Activated naive CD4-positive, alpha-beta T cell treated with anti-CD3 and anti-CD28 coated beads, Interleukin-2, amount 50 U/mL, for 24 hours (primary cell): Measurements from ENCODE around the gene PRKN.

ENCODE experiments used
- H3K27ac Mint-ChIP-seq: one replicate; pipeline ENCODE4 v1.8.0; 2021; ENCODE audit warnings: mild to moderate bottlenecking, mixed read lengths
- H3K27me3 Mint-ChIP-seq: one replicate; pipeline ENCODE4 v1.8.0; 2021; ENCODE audit warnings: mixed read lengths
- H3K36me3 Mint-ChIP-seq: one replicate; pipeline ENCODE4 v1.8.0; 2021; ENCODE audit warnings: mixed read lengths
- H3K4me1 Mint-ChIP-seq: one replicate; pipeline ENCODE4 v1.8.0; 2021; ENCODE audit warnings: mixed read lengths
- H3K4me3 Mint-ChIP-seq: one replicate; pipeline ENCODE4 v1.8.0; 2021; ENCODE audit warnings: mild to moderate bottlenecking, mixed read lengths
- H3K9me3 Mint-ChIP-seq: one replicate; pipeline ENCODE4 v1.8.0; 2021; ENCODE audit warnings: mixed read lengths

The PRKN gene

GRCh38 chr6:162249907-162250642 lies 477.5 kb downstream of the PRKN start:
- Mint-ChIP-seq H3K27ac (no peak overlapping the region), H3K4me3 (no peak overlapping the region), H3K27me3 (no peaks in the 10 kb centered on the region), H3K4me1 (no peaks in the 10 kb centered on the region), H3K9me3 (no peaks in the 10 kb centered on the region), H3K36me3 (peaks cover 2% of the 10 kb centered on the region)

DNA sequence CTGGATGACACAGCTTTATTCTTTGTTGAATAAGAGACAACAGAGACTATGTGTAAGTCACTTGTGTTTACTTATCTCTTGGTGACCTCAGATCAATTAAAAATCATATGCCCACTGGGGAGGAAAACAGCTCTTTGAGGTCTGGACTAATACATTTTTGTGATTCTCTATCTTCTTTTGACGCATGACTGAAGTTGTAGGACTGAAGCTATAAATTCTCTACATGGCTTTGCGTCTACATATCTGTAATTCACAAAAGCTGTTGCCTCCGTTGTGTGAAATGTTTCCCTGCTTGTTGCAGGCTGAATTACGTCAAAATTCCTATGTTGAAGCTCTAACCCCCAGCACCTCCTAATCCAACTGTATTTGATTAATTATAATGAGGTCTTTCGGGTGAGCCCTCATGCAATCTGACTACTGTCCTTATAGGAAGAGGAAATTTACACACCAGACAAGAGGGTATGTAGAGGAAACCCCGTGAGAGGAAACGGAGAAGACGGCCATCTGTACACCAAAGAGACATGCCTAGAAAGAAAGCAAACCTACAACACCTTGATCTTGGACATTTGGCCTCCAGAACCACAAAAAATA lies 481.6 kb downstream of the PRKN start:
- Mint-ChIP-seq H3K4me1 (no peaks in the 10 kb centered on the region), H3K27ac (no peak overlapping the region), H3K36me3 (peaks cover 2% of the 10 kb centered on the region), H3K9me3 (no peaks in the 10 kb centered on the region), H3K27me3 (no peaks in the 10 kb centered on the region), H3K4me3 (no peak overlapping the region)

DNA sequence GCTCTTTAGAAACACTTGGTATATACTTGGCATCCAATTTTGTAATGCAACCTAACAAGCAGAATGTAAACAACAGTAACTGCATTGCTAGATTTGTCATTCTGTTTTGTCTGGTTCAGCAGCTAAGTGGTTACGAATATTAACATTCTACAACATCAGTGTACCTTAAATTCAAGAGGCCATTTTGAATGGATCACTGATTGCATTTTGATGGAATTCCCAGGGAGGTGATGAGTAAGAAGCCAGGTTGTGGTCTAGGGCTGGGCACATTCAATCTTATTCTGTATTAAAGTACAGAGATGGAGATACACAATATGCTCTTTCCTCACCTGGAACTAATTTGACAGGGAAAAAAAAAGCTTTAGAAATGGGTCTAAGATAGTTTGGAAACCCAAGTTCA lies 483.5 kb downstream of the PRKN start:
- Mint-ChIP-seq H3K36me3 (no peaks in the 10 kb centered on the region), H3K4me3 (no peak overlapping the region), H3K9me3 (no peaks in the 10 kb centered on the region), H3K4me1 (no peaks in the 10 kb centered on the region), H3K27ac (no peak overlapping the region), H3K27me3 (no peaks in the 10 kb centered on the region)

DNA sequence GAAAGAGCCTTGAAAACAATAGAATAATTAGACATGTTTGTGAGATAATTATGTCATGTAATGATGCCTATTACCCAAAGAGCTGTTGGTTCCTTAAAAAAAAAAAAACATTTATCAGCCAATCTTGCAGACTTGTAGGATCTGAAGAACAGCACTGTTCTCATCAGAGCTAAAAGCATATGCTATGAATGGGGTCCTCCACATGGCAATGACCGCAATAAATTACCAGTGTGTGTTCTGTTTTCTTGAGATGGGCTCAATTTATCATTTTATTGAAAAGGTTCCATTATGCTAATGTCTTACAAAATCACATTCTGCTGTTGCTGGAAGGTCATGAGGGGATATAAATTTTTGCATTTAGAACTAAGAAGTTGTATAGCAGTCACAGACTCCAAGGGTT lies 484.7 kb downstream of the PRKN start:
- no peak overlapping the region for H3K27ac Mint-ChIP-seq
- no peak overlapping the region for H3K4me3 Mint-ChIP-seq
- H3K4me1 Mint-ChIP-seq = no peaks in the 10 kb centered on the region
- H3K36me3 Mint-ChIP-seq = no peaks in the 10 kb centered on the region
- no peaks in the 10 kb centered on the region for H3K9me3 Mint-ChIP-seq
- H3K27me3 Mint-ChIP-seq = no peaks in the 10 kb centered on the region

DNA sequence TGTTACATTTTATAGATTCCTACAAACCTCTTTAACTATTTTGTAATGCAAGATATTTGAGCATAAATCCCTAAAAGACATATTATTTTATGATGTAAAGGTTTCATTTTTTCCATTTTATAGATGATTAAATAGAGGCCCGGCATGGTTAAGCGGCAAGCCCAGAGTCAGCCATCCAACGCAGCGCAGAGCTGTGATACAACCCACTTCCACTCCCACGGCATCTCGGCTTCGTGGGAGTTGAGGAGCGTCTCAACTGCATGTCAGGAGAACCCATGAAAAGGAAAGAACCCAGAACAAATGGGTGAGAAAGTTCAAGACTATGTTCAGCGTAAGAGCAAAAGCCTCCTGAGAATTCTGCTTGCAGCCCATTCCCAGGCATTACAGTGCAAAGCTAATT lies 488.2 kb downstream of the PRKN start:
- Mint-ChIP-seq H3K4me3 (no peak overlapping the region), H3K9me3 (no peaks in the 10 kb centered on the region), H3K27ac (no peak overlapping the region), H3K36me3 (no peaks in the 10 kb centered on the region), H3K4me1 (no peaks in the 10 kb centered on the region), H3K27me3 (no peaks in the 10 kb centered on the region)

GRCh38 chr6:162238675-162239074 lies 488.9 kb downstream of the PRKN start:
- H3K4me3 Mint-ChIP-seq = no peak overlapping the region
- H3K9me3 Mint-ChIP-seq = no peaks in the 10 kb centered on the region
- no peaks in the 10 kb centered on the region for H3K4me1 Mint-ChIP-seq
- H3K36me3 Mint-ChIP-seq = peaks cover 3% of the 10 kb centered on the region
- H3K27me3 Mint-ChIP-seq = no peaks in the 10 kb centered on the region
- no peak overlapping the region for H3K27ac Mint-ChIP-seq

DNA sequence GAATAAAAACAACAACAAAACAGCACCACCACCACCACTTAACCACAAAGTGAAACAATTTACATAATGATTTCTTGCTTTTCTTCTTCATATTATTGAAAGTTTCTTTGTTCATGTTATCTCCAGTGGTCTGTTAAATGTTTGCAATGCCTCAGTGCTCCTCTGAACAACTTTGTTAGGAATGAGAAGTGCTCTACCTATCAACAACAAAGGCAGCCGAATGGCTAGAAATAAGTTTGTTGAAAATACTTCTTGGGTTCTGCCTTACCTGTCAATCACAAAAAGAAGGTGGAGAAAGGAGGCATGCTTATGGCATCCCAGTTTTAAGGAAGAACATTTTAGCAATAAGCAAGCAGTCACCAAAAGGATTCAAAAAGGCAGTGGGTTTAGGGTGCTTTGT lies 490.2 kb downstream of the PRKN start:
- Mint-ChIP-seq H3K27ac (no peak overlapping the region), H3K27me3 (no peaks in the 10 kb centered on the region), H3K4me3 (no peak overlapping the region), H3K9me3 (no peaks in the 10 kb centered on the region), H3K36me3 (peaks cover 3% of the 10 kb centered on the region), H3K4me1 (no peaks in the 10 kb centered on the region)

GRCh38 chr6:162234631-162235030 lies 492.9 kb downstream of the PRKN start:
- Mint-ChIP-seq H3K4me3 (no peak overlapping the region), H3K9me3 (no peaks in the 10 kb centered on the region), H3K27me3 (no peaks in the 10 kb centered on the region), H3K4me1 (no peaks in the 10 kb centered on the region), H3K27ac (no peak overlapping the region), H3K36me3 (peaks cover 3% of the 10 kb centered on the region)

DNA sequence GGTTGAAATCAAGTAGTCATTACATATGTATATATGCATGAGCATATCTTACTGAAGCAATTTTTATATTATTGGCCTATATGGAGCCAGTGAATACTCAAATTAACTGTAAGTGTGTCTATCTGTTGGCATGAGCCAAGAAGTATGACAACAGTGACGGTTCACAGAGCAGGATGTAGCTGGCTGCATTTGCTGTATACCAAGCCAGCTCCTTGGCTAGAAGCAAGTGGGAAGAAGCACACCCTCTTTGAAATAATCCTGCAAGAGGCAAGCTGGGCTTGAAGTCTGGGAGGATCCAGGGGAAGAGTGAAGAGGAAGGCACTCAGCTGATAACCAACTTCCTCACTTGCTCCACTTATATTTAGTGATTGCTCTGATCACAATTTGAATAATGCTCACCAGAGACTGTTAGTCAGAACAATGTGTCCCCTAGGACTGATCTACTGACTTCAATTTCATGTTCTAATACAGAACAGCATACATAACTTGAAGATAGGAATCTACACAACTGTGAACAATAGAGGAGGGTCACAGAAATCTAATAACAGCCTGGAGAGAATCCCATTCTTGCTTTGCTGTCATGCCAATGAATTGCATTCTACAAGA lies 497.3 kb downstream of the PRKN start:
- H3K27me3 Mint-ChIP-seq = no peaks in the 10 kb centered on the region
- H3K36me3 Mint-ChIP-seq = peaks cover 8% of the 10 kb centered on the region

GRCh38 chr6:162229093-162229492 lies 498.5 kb downstream of the PRKN start:
- Mint-ChIP-seq H3K36me3 (peaks cover 8% of the 10 kb centered on the region), H3K4me3 (no peak overlapping the region), H3K9me3 (peaks cover 7% of the 10 kb centered on the region), H3K27ac (no peak overlapping the region), H3K27me3 (no peaks in the 10 kb centered on the region), H3K4me1 (no peaks in the 10 kb centered on the region)

More for the DNA sequence above, 497.3 kb downstream of the PRKN start:
- Mint-ChIP-seq H3K27ac (no peak overlapping the region), H3K9me3 (peaks cover 7% of the 10 kb centered on the region), H3K4me1 (no peaks in the 10 kb centered on the region), H3K4me3 (no peak overlapping the region)

GRCh38 chr6:162226803-162227202 lies 500.8 kb downstream of the PRKN start:
- peaks cover 5% of the 10 kb centered on the region for H3K36me3 Mint-ChIP-seq
- no peaks in the 10 kb centered on the region for H3K27me3 Mint-ChIP-seq
- peaks cover 7% of the 10 kb centered on the region for H3K9me3 Mint-ChIP-seq
- H3K4me3 Mint-ChIP-seq = no peak overlapping the region
- H3K4me1 Mint-ChIP-seq = no peaks in the 10 kb centered on the region
- no peak overlapping the region for H3K27ac Mint-ChIP-seq

- no peak overlapping the region for H3K4me3 Mint-ChIP-seq
- H3K27ac Mint-ChIP-seq = no peak overlapping the region
- H3K36me3 Mint-ChIP-seq = peaks cover 5% of the 10 kb centered on the region
- H3K27me3 Mint-ChIP-seq = no peaks in the 10 kb centered on the region
- no peaks in the 10 kb centered on the region for H3K4me1 Mint-ChIP-seq
- peaks cover 5% of the 10 kb centered on the region for H3K9me3 Mint-ChIP-seq
These were observed 505.0 kb downstream of the PRKN start for GRCh38 chr6:162222521-162222920.

DNA sequence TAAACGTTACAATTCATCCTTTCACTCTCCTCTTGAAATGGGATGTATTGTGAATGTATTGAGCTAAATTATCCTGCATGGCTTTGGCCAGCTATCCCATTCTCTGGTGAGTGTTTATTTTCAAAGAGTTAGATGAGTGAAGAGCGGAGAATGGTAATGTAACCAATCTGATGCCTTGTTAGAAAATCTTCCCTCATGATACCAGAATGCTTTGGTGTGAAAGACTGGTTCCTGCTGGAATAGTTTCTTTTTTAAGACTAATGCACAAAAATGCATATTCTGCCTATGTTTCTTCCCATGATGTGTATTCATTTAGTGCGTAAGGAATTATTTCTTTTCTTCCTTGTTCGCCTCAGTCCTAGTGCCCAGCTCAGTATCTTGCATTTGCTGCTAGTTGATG lies 506.7 kb downstream of the PRKN start:
- H3K27ac Mint-ChIP-seq = no peak overlapping the region
- no peaks in the 10 kb centered on the region for H3K4me1 Mint-ChIP-seq
- H3K4me3 Mint-ChIP-seq = no peak overlapping the region
- no peaks in the 10 kb centered on the region for H3K9me3 Mint-ChIP-seq
- no peaks in the 10 kb centered on the region for H3K27me3 Mint-ChIP-seq
- H3K36me3 Mint-ChIP-seq = no peaks in the 10 kb centered on the region

DNA sequence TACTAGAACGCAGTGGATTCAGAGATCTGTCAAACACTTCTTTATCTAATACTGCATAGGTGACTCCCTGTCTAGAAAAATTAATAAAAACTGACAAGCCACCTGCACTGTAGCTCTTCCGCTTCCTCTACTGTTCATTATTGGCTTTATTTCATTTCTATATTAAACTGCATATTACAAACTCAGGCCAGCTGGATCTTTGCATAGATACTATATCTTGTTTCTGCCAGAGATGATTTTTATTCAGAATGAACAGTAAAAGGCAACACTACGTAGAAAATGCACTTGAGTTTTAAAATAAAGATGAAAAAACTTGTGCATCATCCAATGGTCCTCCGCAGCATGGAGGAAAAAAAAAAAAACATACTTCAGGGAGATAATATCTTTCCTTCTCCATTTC lies 508.3 kb downstream of the PRKN start:
- no peak overlapping the region for H3K27ac Mint-ChIP-seq
- H3K36me3 Mint-ChIP-seq = no peaks in the 10 kb centered on the region
- no peaks in the 10 kb centered on the region for H3K27me3 Mint-ChIP-seq
- H3K9me3 Mint-ChIP-seq = no peaks in the 10 kb centered on the region
- no peaks in the 10 kb centered on the region for H3K4me1 Mint-ChIP-seq
- H3K4me3 Mint-ChIP-seq = no peak overlapping the region

GRCh38 chr6:162217811-162218493 lies 509.6 kb downstream of the PRKN start:
- no peaks in the 10 kb centered on the region for H3K4me1 Mint-ChIP-seq
- no peaks in the 10 kb centered on the region for H3K27me3 Mint-ChIP-seq
- H3K4me3 Mint-ChIP-seq = no peak overlapping the region
- no peaks in the 10 kb centered on the region for H3K36me3 Mint-ChIP-seq
- H3K27ac Mint-ChIP-seq = no peak overlapping the region
- no peaks in the 10 kb centered on the region for H3K9me3 Mint-ChIP-seq

DNA sequence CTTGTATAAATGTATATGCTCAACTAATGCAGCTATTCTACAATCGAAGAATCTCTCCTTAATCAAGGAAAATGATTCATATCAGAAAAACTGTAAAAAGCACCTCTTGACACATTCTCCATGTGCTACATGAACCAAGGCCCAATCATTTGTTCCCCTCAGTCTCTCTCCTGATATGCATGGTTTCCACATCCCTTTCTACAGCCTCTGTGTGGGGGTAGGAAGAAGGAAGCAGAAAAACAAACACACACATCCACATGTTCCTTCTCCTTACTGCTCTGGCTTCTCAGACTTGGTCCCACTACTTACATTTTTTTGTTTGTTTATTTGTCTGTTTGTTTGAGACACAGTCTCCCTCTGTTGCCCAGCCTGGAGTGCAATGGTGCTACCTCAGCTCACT lies 510.5 kb downstream of the PRKN start:
- Mint-ChIP-seq H3K27me3 (no peaks in the 10 kb centered on the region), H3K36me3 (no peaks in the 10 kb centered on the region), H3K4me3 (no peak overlapping the region), H3K27ac (no peak overlapping the region), H3K4me1 (no peaks in the 10 kb centered on the region), H3K9me3 (no peaks in the 10 kb centered on the region)
